Esophagus squamous epithelium (tissue), 5 donors: Measurements from ENCODE around the gene WDR35. TPM values are rescaled to one million over a fixed set of nuclear protein-coding genes. Genes with fewer than 3 reads are reported as not detected.

Experiments used
- DNase-seq: peaks from one replicate; lab custom pipeline; 2025; lab: John Stamatoyannopoulos, UW
- H3K27ac ChIP-seq, 4 donors: fragments of 200-600 bp; sonication (generic); one replicate each; pipeline ENCODE4 v1.5.1; 2016 to 2019; ENCODE audit warnings: mild to moderate bottlenecking in 1 of 4
- H3K27me3 ChIP-seq, 4 donors: fragments of 200-600 bp; sonication (generic); 1 replicate in 3 of 4; 2 replicates in 1 of 4; pipeline versions ENCODE4 v1.5.1 to v1.6.0; 2017 to 2021; ENCODE audit warnings: antibody characterized with exemption in 1 of 4
- H3K36me3 ChIP-seq, 3 donors: fragments of 200-600 bp; sonication (generic); one replicate each; pipeline ENCODE4 v1.5.1; 2016 to 2019
- H3K4me1 ChIP-seq, 3 donors: fragments of 200-600 bp; sonication (generic); one replicate each; pipeline ENCODE4 v1.5.1; 2017 to 2019
- H3K4me3 ChIP-seq, 4 donors: fragments of 200-600 bp; sonication (generic); 1 replicate in 3 of 4; 2 replicates in 1 of 4; pipeline ENCODE4 v1.5.1; 2016 to 2019; ENCODE audit warnings: mild to moderate bottlenecking in 2 of 4, moderate library complexity in 1 of 4
- H3K9me3 ChIP-seq, 3 donors: fragments of 200-600 bp; sonication (generic); one replicate each; pipeline ENCODE4 v1.5.1; 2016 to 2019
- POLR2A ChIP-seq, 4 donors: fragments of 450-650 bp; IDR thresholded peaks; one replicate each; pipeline ENCODE4 v1.6.1; 2017; ENCODE audit warnings: antibody characterized with exemption in 4 of 4, mild to moderate bottlenecking in 4 of 4, moderate library complexity in 3 of 4
- WGBS, 2 donors: methylation state at CpG; one replicate each; pipeline ENCODE4 v1.1.5; 2018; 5-methylcytosine and 5-hydroxymethylcytosine counted together
- intact Hi-C: fragments of 100-400 bp; cut with DNase I; formaldehyde crosslinking; loops from one replicate; pipeline ENCODE4 v1.15.0; 2022
- total RNA-seq, 4 donors: library from RNA; depleted of rRNA; stranded (reverse); fragments of >200 nt; gene quantifications; one replicate each; pipeline ENCODE4 v1.1.0, GENCODE V29; 2016
- TF ChIP-seq, protein P1 (sequence below), 6 experiments: fragments of 450-650 bp in 4 of 6; fragments of 200-600 bp in 2 of 6; sonication (generic) in 2 of 6; IDR thresholded peaks; one replicate each; pipeline ENCODE4 v1.5.1; 2016 to 2019; ENCODE audit warnings: antibody characterized with exemption in 6 of 6, mild to moderate bottlenecking in 4 of 6, moderate library complexity in 4 of 6
- donor health status: DM: yes; HTN: yes; CAD: no.

Gene WDR35
- total RNA-seq, 4 donors from 2014 or later: 0.83 to 7.2 (median 4.5) TPM

DNA sequence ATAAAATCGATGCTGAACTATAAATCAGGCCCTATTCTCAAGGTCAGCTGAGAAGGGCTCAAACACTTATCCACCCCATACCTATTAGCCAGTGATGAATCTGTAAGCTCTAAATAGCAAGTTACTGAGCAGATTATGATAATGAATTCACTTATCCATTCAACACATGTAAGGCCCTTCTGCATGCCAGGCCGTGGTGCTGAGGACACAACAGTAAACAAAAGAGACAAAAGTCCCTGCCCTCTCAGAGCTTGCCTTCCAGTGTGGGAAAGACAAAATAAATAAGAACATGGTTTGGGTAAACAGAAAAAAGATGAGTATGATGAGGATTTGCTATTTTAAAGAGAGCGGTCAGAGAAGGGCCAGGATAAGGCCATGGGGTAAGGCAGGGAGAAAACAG is 99.8 kb downstream of the WDR35 start:
- no peak for TF ChIP-seq POLR2A (IDR thresholded peaks at IDR 0.05)
- TF ChIP-seq, protein P1, sequence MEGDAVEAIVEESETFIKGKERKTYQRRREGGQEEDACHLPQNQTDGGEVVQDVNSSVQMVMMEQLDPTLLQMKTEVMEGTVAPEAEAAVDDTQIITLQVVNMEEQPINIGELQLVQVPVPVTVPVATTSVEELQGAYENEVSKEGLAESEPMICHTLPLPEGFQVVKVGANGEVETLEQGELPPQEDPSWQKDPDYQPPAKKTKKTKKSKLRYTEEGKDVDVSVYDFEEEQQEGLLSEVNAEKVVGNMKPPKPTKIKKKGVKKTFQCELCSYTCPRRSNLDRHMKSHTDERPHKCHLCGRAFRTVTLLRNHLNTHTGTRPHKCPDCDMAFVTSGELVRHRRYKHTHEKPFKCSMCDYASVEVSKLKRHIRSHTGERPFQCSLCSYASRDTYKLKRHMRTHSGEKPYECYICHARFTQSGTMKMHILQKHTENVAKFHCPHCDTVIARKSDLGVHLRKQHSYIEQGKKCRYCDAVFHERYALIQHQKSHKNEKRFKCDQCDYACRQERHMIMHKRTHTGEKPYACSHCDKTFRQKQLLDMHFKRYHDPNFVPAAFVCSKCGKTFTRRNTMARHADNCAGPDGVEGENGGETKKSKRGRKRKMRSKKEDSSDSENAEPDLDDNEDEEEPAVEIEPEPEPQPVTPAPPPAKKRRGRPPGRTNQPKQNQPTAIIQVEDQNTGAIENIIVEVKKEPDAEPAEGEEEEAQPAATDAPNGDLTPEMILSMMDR (IDR thresholded peaks at IDR 0.05): no peak
- H3K9me3 ChIP-seq: no peaks in the 10 kb centered on the region
- no peak for DNase-seq
- peaks cover 0 to 3% (median 0%) of the 10 kb centered on the region in 3 donors for H3K36me3 ChIP-seq
- WGBS, 2 donors: 69 to 73% methylated on average over 3 of the region's 3 CpGs
- no peak overlapping the region for H3K27ac ChIP-seq
- H3K27me3 ChIP-seq: no peaks in the 10 kb centered on the region
- intact Hi-C loops: no loop called here
- no peak overlapping the region for H3K4me3 ChIP-seq
- H3K4me1 ChIP-seq: peaks cover 0 to 17% (median 0%) of the 10 kb centered on the region in 3 donors

DNA sequence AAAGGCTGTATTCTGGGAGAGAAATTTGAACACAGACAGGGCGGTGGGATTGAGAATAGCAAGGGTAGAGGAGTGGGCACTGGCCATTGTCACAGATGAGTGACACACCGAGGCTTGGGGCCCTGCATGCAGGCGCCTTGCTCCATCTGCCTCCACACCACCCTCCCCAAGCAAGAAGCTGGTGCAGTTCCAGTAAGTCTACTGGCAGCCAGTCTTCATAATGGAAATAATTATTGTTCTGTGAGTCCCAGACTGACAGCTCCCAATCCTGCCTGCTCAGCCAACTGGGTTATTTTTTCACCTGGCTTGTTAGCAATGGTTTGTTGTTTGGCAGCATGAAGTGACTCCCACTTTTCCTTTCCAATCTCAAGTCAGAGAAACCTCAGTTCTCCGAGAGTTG is 101.1 kb downstream of the WDR35 start:
- Histone ChIP-seq H3K4me1 (peaks cover 0 to 11% (median 0%) of the 10 kb centered on the region in 3 donors), H3K27me3 (no peaks in the 10 kb centered on the region), H3K27ac (no peak overlapping the region), H3K9me3 (no peaks in the 10 kb centered on the region), H3K4me3 (no peak overlapping the region), H3K36me3 (no peaks in the 10 kb centered on the region)
- TF ChIP-seq, protein P1 (IDR thresholded peaks at IDR 0.05): no peak
- TF ChIP-seq POLR2A (IDR thresholded peaks at IDR 0.05): no peak
- WGBS, 2 donors: 85 to 95% methylated on average over 4 of the region's 4 CpGs
- DNase-seq: no peak
- intact Hi-C loops: no loop called here

DNA sequence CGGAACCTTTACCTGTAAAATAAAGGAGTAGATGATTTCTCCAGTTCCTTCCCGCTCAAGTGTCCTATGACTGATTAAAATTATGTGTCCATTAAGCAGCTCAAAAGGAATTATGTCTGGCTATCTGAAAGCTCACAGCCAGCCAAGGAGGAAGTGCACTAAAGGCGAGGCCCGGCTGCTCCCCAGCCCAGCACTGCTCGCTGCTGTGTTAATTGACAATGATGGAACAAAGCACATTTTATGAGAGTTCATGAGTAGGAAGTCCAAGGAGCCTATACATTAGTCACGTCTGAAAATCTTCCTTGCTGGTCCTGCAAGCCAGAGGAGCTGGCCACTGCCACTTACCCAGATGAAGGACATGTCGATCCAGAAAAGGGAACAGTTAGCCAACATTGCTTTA is 102.4 kb downstream of the WDR35 start:
- Histone ChIP-seq H3K9me3 (no peaks in the 10 kb centered on the region), H3K4me3 (no peak overlapping the region), H3K27me3 (no peaks in the 10 kb centered on the region), H3K36me3 (no peaks in the 10 kb centered on the region), H3K27ac (no peak overlapping the region), H3K4me1 (peaks cover 0 to 11% (median 0%) of the 10 kb centered on the region in 3 donors)
- TF ChIP-seq, protein P1 (IDR thresholded peaks at IDR 0.05): no peak
- TF ChIP-seq POLR2A (IDR thresholded peaks at IDR 0.05): no peak
- 81 to 89% methylated on average over 6 to 7 of the region's 7 CpGs for WGBS, 2 donors
- intact Hi-C loops: no loop called here
- no peak for DNase-seq

DNA sequence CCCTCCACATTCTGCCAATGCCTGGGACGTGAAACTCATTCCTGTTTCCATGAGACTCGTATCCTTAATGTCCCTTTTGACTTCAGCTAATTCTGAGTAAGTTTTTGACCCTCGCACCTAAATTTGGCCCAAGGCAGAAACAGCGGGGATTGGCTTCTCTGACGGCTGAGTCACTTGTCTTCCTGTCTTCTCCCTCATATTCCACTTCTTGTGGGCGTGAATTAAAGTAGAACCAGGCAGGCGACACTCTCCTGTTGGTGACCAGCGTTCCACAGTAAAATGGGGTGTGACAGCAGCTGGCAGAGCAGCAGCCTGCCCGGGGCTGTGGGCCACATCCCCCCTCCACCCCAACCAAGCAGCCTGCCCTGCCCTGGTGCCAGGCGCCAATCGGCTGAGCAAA is 103.6 kb downstream of the WDR35 start:
- intact Hi-C loops: no loop called here
- no peaks in the 10 kb centered on the region for H3K36me3 ChIP-seq
- H3K4me1 ChIP-seq: peaks cover 0 to 11% (median 0%) of the 10 kb centered on the region in 3 donors
- 27 to 89% methylated on average over 3 to 5 of the region's 11 CpGs for WGBS, 2 donors
- TF ChIP-seq, protein P1 (IDR thresholded peaks at IDR 0.05): no peak
- no peak for TF ChIP-seq POLR2A (IDR thresholded peaks at IDR 0.05)
- H3K27me3 ChIP-seq: no peaks in the 10 kb centered on the region
- no peaks in the 10 kb centered on the region for H3K9me3 ChIP-seq
- DNase-seq: no peak
- H3K4me3 ChIP-seq: no peak overlapping the region
- H3K27ac ChIP-seq: no peak overlapping the region

DNA sequence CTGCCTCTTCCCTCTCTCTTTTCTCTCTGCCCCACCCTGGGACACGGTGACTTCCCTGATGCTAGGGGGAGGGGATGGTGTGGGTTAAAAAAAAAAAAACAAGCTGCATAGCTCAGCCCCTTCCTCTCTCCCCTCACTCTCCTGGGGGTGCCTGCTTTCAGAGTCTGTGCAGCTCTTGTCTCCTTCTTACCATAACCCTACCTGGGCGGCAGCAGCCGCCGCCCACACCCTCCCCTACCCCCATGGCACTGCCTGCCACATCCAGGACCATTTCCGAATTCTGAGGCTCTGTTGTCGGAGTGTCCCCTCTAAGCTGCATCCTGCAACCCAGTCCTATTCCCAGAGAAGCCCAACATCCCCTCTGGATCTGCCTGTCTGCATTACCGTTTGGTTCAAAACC is 104.1 kb downstream of the WDR35 start:
- Histone ChIP-seq H3K27me3 (no peaks in the 10 kb centered on the region), H3K27ac (no peak overlapping the region), H3K36me3 (no peaks in the 10 kb centered on the region), H3K4me1 (peaks cover 0 to 11% (median 0%) of the 10 kb centered on the region in 3 donors), H3K4me3 (no peak overlapping the region), H3K9me3 (no peaks in the 10 kb centered on the region)
- TF ChIP-seq, protein P1 (IDR thresholded peaks at IDR 0.05): no peak
- no peak for TF ChIP-seq POLR2A (IDR thresholded peaks at IDR 0.05)
- no peak for DNase-seq
- intact Hi-C loops: no loop called here
- 70 to 72% methylated on average over 6 to 7 of the region's 7 CpGs for WGBS, 2 donors
